ENCODE results near the gene IWS1.

Gene IWS1

GRCh38 chr2:127520424-127520823 lies 5.9 kb downstream of the IWS1 start:
- TF ChIP-seq CTCF (IDR thresholded peaks at IDR 0.05; ENCODE audit: borderline replicate concordance, control extremely low read depth, extremely low read depth, insufficient read depth, missing control alignments), result no peak
- DNase-seq (ENCODE audit: low spot score), result no peak
- in situ Hi-C loops (cut with MboI; ENCODE audit: low sequenced_read_pairs, unreplicated experiment), result no loop called here

DNA sequence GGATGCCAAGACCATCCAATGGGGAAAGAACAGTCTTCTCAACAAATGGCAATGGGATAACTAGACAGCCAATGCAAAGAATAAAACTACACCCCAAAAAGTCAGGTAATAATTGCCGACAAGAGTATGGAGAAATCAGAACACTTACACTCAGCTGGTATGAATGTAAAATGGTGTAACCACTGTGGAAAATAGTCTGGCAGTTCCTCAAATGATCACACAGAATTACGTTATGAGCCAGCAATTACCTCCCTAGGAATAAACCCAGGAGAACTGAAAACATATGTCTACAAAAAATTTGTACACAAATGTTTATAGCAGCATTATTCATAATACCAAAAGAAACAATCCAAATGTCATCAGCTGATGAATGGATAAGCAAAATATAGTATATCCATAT lies 8.8 kb downstream of the IWS1 start:
- no peak for DNase-seq (ENCODE audit: low spot score)
- in situ Hi-C loops (cut with MboI; ENCODE audit: low sequenced_read_pairs, unreplicated experiment), result no loop called here
- no peak for TF ChIP-seq CTCF (IDR thresholded peaks at IDR 0.05; ENCODE audit: borderline replicate concordance, control extremely low read depth, extremely low read depth, insufficient read depth, missing control alignments)

GRCh38 chr2:127516041-127516762 lies 10.1 kb downstream of the IWS1 start:
- TF ChIP-seq CTCF (IDR thresholded peaks at IDR 0.05; ENCODE audit: borderline replicate concordance, control extremely low read depth, extremely low read depth, insufficient read depth, missing control alignments), result no peak
- no peak for DNase-seq (ENCODE audit: low spot score)
- in situ Hi-C loops (cut with MboI; ENCODE audit: low sequenced_read_pairs, unreplicated experiment), result no loop called here

GRCh38 chr2:127515383-127515915 lies 10.8 kb downstream of the IWS1 start:
- DNase-seq (ENCODE audit: low spot score), result no peak
- in situ Hi-C loops (cut with MboI; ENCODE audit: low sequenced_read_pairs, unreplicated experiment), result no loop called here
- no peak for TF ChIP-seq CTCF (IDR thresholded peaks at IDR 0.05; ENCODE audit: borderline replicate concordance, control extremely low read depth, extremely low read depth, insufficient read depth, missing control alignments)

DNA sequence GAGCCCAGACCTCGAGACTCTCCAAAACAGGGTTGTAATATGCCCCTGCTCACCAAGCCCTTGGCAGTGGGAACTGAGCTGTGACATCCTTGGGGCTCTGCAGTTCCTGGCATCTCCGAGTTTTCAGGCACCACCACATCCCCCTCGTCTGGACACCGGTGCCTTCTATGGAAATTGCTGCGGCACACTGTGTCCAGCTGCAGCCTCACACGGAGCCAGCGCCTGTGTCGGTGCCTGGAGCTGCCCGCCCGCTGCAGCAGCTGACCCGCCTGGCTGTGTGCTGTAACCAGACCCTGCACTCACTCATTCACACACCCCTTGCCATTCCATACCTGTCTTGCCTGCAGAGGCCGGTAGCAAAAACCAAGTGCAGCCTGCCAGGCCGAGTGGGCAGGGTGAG lies 11.8 kb downstream of the IWS1 start:
- TF ChIP-seq CTCF (IDR thresholded peaks at IDR 0.05; ENCODE audit: borderline replicate concordance, control extremely low read depth, extremely low read depth, insufficient read depth, missing control alignments), result no peak
- in situ Hi-C loops (cut with MboI; ENCODE audit: low sequenced_read_pairs, unreplicated experiment), result no loop called here
- DNase-seq (ENCODE audit: low spot score), result no peak

GRCh38 chr2:127514076-127514475 lies 12.2 kb downstream of the IWS1 start:
- in situ Hi-C loops (cut with MboI; ENCODE audit: low sequenced_read_pairs, unreplicated experiment), result no loop called here
- no peak for DNase-seq (ENCODE audit: low spot score)
- TF ChIP-seq CTCF (IDR thresholded peaks at IDR 0.05; ENCODE audit: borderline replicate concordance, control extremely low read depth, extremely low read depth, insufficient read depth, missing control alignments), result no peak

Data from GM13976 (cell line).